GM10248 (cell line): Measurements from ENCODE around the gene ST3GAL6.

Experiments
- CTCF ChIA-PET: fragments of 300-600 bp; sonication (Branson Sonifier 250); formaldehyde crosslinking; extraction: SDS; loops from one replicate; lab custom pipeline; 2021; ENCODE audit warnings: antibody characterized with exemption; lab: Yijun Ruan, JAX
- POLR2A ChIA-PET: fragments of 350-650 bp; sonication (Branson Sonifier 250); formaldehyde crosslinking; extraction: SDS; loops from one replicate; lab custom pipeline; 2020; ENCODE audit warnings: antibody characterized with exemption; lab: Yijun Ruan, JAX
- DNase-seq: peaks from one replicate; pipeline ENCODE4 v3.0.0; 2012; ENCODE audit errors: extremely low spot score
- TF ChIP-seq, protein P1 (sequence below): IDR thresholded peaks from 2 replicates; pipeline ENCODE4 v1.5.1; 2012; ENCODE audit warnings: mild to moderate bottlenecking, low read depth; ENCODE audit errors: extremely low read depth, missing control alignments, control extremely low read depth

The ST3GAL6 gene

DNA sequence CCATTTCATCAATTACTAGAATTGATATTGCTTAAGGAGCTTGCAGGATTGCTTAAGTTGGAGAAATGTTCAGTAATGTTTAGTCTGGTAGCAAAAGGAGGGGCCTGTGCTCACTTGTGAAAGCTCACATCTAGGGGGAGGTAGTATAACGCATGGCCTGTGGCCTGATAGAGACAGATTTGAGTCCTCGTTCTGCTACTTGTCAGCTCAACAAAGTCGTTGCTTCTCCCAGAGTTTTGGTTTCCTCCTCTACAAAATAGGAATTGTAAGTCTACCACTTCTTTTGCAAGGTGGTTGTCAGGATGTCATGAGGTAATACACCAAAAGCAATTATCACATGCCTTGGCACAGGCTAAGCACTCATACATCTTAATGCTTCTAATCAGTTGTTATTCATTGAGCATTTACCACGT is 1.3 kb downstream of the ST3GAL6 start:
- TF ChIP-seq, protein P1, sequence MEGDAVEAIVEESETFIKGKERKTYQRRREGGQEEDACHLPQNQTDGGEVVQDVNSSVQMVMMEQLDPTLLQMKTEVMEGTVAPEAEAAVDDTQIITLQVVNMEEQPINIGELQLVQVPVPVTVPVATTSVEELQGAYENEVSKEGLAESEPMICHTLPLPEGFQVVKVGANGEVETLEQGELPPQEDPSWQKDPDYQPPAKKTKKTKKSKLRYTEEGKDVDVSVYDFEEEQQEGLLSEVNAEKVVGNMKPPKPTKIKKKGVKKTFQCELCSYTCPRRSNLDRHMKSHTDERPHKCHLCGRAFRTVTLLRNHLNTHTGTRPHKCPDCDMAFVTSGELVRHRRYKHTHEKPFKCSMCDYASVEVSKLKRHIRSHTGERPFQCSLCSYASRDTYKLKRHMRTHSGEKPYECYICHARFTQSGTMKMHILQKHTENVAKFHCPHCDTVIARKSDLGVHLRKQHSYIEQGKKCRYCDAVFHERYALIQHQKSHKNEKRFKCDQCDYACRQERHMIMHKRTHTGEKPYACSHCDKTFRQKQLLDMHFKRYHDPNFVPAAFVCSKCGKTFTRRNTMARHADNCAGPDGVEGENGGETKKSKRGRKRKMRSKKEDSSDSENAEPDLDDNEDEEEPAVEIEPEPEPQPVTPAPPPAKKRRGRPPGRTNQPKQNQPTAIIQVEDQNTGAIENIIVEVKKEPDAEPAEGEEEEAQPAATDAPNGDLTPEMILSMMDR, result no peak
- CTCF ChIA-PET, result interaction anchor here (0.6 to 2.4 kb wide), 9 partner anchors 9 to 208 kb away, joined by 3 to 8 read pairs (median 3); no protein-coding TSS in a partner anchor
- POLR2A ChIA-PET, result no interaction called here
- DNase-seq, result no peak

DNA sequence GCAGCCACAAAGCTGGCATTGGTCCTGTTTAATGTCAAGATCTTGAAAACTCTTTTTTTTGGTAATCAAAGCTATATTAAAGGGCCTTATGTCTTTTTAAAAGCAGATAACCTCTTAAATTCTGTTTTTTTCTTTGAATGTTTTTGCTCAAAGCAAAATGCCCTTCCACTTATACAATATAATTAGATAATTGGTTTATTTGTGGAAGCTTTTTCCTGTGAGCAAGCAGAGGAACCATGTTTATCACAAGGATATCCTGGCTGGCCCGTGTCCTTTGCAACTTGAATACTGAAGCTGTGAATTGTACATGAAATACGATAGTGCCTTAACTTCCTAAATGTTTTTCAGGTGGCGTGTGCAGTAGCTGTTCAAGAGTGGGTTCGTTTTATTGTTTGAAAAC is 2.6 kb downstream of the ST3GAL6 start:
- TF ChIP-seq, protein P1, result no peak
- no peak for DNase-seq
- CTCF ChIA-PET, result interaction anchor here (0.7 to 2.4 kb wide), 4 partner anchors 10 to 163 kb away, joined by 3 to 8 read pairs (median 4); no protein-coding TSS in a partner anchor
- POLR2A ChIA-PET, result no interaction called here

DNA sequence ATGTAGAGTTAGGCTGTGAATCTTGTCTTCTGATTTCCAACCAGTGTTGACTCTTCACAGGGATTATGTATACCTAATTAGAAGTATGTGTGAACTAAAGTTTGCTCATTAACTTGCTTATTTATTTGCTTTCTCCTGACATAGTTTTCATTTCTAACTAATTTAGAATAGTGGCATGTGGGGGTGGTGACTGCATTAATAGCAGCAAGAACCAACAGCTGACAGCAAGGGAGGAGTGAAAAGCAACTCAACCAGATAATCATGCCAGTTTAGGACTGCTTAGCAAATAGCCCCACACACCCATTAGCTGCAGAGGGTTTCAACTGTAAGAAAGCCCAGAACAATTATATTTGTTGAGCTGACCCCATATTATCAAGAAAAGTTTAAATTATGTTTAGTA is 3.8 kb downstream of the ST3GAL6 start:
- DNase-seq, result no peak
- ChIA-PET POLR2A (no interaction called here), CTCF (no interaction called here)
- TF ChIP-seq, protein P1, result no peak

DNA sequence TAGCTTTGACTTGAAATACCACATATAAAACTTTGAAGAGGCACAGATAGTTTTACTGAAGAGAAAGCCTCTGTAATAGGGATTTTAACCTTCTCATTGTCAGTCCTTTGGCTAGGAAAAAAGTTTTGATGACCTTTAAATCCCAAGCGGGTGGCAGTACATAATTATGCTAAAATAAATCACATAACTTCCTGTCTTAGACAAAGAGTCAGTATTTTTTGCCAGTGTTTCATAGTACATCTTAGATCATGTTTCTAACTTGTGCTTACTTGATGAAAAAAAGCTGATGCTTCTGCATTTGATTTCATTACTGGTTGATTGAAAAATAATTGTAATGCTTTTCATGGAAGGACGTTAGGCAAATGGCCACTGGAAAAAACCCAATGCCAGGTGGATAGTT is 5.8 kb downstream of the ST3GAL6 start:
- no peak for DNase-seq
- CTCF ChIA-PET, result interaction anchor here (0.9 to 3.1 kb wide), 2 partner anchors 9 to 167 kb away, joined by 3 to 13 read pairs; no protein-coding TSS in a partner anchor
- TF ChIP-seq, protein P1, result no peak
- POLR2A ChIA-PET, result no interaction called here

DNA sequence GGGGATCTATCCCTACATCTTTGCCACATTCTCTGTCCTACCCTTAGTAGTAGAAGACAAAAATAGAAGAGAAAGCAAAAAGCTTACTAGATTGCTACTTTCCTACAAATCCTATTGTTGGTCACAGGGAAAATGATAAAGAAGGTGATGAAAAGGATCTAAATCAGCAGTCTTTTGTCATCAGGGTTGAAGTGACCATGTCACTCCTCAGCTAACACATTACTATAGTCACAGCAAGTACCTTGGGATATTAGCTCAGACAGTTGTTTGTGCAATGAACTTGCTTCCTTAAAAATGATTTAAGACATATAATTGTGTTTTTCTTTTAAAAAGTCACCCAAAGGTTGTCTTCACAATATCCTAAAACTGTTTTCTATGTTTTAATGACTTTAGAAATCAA is 6.3 kb downstream of the ST3GAL6 start:
- TF ChIP-seq, protein P1, result no peak
- ChIA-PET CTCF (interaction anchor here (0.9 to 3.1 kb wide), 6 partner anchors 10 to 167 kb away, joined by 3 to 13 read pairs (median 3); no protein-coding TSS in a partner anchor), POLR2A (no interaction called here)
- no peak for DNase-seq

DNA sequence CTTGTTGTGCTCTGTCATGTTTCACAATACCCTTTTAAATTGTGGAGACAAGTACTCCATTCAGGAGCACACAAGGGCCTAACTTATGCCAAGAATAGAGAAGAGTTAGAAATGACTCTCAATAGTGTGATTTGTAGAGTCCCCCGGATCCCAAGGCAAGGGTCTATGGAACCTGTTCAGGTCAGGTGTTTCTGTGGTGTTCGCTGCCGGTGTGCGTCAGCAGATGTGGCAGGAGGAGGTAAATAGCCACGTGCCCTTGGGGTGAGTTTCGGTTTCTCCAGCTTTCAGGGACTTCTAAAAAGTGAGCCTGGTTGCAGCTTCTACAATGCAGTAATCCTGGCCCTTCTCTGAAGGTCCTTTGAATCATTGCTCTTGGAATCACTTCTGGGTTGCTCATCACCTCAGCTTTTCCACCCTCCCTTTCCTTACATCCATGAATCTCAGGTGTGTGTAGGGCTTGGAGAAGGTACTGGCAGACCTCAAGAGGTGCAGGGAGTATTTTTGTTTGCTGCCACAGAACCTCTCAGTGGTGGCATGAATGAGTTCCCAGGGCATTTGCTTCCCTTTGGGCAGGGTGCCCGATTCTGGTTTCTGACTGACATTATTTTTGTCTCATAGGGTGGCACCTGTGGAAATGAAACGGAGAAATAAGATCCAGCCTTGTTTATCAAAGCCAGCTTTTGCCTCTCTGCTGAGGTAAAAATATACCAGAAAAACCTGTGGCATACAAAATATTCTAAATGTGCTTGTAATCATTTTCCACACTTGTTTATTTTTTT is 7.3 kb downstream of the ST3GAL6 start:
- POLR2A ChIA-PET, result no interaction called here
- DNase-seq, result no peak
- TF ChIP-seq, protein P1, result no peak
- CTCF ChIA-PET, result interaction anchor here (1.0 to 3.1 kb wide), 7 partner anchors 9 to 149 kb away, joined by 3 to 13 read pairs (median 3); no protein-coding TSS in a partner anchor
